ENCODE data around the gene PRKAR2A.

The PRKAR2A gene

DNA sequence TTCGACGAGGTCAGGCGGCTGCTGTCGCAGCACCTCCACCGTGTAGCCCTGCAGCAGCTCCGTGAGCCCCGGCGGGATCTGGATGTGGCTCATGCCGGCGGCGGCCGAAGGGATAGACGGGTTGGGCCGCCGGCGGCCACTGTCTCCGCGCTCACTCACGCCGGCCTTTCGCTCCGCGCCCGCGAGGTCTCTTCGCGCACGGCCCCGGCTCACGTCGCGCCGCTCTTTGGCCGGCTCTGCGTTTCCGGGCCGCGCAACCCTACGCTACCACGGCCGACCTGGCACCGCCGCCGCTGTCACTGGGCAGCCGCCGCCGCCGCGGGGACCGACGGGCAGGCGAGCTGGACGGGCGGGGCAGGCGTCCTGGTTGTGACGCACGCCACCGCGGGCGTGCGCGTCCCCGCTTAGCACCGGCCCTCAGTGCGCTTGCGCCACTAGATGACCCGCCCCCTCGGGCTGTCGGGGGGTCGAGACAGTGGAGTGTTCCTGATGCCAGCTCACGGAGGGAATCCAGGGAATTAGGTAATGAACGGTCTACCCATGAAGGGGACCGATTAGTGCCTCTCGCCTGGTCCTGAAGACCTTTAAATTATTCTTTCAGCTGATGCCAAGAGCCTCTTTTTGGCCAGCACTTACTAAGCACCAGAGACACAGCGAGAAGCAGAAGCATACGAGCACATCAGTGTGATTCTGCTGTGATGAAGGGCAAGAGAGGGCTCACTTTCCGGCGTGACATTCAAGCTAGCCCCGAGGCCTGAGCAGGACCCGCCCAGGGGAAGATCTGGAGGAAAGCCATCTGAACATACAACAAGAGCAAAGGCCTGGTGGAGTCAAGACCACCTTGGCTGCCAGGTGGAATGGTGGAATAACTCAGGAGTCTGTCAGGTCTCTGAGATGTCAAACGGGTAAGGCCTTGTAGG, at the start of gene PRKAR2A:
PRKAR2A (minus strand) TSS at position 371 of the 920 bp plus-strand sequence; CDS start at position 93, 278 bp downstream.
- DNase-seq: peak; percentile 72 to 79

DNA sequence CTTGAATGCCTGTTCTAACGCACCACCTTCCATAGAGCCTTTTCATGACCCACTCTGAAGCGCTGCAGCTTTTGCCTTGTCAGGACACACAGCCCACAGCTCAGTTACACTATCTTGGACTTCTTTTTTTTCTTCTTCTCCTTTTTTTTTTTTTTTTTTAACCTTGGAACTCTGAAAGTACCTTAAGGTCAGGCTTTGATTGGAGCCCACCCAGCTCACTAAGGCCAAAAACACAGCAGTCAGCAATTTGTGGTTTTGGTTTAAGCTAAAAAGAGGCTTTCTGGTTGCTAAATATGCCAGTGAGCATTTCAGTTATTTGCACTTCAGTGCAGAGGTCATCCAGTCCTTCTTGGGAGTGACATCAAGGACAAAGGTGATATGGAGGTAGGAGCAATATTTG, 49.3 kb upstream of the PRKAR2A start:
- no peak for DNase-seq

DNA sequence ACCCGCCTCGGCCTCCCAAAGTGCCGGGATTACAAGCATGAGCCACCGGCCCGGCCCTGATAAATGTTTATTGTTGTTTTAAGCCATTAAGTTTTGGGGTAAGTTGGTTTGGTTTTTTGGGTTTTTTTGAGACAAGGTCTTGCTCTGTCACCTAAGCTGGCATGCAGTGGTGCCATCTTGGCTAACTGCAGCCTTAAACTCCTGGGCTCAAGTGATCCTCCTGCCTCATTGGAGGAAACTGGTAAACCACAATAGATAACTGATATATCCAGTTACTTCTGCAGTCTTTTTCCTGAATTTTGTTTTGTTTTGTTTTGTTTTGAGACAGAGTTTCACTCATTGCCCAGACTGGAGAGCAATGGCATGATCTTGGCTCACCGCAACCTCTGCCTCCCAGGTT, 46.8 kb upstream of the PRKAR2A start:
- no peak for DNase-seq

DNA sequence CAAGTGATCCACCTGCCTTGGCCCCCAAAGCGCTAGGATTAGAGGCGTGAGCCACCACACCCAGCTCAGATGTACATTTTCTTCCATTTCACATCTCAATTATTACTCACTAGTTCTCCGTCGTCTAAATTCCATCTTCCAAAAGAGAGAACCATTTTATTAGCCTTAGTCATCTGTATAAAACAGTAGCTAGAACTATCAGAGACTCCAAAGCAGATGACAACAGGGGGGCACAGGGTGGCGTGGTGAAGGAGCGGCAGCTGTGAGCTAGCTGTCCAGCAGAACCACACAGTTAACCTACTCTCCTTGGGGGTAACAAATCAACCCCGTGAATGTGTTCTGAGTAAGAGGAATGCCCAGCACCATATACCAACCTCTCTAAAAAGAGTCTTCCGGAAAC, 43.9 kb upstream of the PRKAR2A start:
- no peak for DNase-seq

DNA sequence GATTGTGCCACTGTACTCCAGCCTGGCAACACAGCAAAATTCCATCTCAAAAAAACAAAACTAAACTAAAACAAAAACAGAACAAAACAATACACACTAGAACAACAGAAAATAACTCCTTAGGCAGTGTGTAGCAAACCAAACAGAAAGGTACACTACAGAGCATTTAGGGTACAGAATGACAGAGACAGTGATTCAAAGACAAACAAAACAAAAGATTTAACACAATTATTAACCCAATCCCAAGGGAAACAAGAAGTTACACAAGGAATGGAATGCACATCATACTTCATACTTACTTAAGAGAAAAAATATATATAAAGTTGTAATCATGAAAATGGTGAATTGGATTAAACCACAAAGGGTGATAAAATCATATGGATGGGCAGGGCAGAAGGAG, 38.1 kb upstream of the PRKAR2A start:
- DNase-seq: no peak

DNA sequence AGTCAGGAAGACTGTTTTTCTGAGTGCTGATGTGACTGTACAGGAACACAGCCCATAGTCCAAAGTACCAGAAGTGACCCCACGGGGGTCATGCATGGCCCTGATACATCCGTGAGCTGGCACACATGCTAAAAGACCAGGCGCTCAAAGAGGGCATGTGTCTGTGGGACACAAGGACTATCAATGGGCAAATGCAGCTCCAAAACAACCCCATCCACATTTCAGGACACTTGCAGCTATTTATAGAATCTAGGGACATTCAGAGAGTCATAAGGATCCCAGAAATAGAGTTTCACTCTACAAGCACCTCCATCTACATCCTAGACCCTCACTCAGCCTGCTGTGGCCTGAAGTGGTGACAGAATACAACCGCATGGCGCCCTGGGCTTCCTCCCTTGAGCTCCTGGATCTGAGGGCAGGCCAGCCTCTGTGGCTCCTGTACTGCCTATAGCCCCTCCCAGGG, 34.0 kb upstream of the PRKAR2A start:
- DNase-seq: no peak

DNA sequence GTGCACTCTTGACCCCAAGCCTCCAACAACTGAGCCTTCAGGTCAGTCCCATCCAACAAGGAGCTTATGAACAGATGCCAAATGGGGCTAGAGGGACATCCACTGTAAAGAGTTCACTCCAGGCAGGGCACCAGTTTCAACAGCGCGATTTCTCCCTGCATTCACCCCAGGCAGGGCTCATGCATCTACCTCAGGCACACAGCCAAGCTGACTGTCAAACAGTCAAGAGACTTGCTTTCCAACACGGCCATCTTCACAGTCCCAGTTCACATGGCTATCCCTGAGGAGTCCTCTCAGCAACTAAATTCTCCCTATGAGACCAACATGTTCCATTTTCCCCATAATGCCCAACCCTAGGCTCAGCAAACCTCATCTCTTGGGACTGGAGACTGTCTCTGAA, 33.3 kb upstream of the PRKAR2A start:
- DNase-seq: no peak

DNA sequence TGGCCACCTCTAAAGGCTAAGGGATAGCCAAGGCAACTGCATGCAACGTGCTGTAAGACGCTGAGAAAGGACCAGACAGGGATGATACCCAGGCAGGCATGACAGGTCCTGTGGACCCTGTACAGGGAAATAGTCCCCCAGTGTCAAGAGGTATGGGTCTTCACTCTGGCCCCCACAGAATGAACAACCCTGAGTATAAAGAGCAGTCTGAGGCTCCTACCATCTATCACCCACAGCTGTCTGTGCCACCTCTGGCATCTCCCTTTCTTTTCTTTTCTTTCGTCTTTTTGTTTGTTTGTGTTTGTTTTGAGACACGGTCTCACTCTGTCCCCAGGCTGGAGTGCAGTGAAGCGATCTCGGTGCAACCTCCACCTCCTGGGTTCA, 32.3 kb upstream of the PRKAR2A start:
- DNase-seq: no peak

DNA sequence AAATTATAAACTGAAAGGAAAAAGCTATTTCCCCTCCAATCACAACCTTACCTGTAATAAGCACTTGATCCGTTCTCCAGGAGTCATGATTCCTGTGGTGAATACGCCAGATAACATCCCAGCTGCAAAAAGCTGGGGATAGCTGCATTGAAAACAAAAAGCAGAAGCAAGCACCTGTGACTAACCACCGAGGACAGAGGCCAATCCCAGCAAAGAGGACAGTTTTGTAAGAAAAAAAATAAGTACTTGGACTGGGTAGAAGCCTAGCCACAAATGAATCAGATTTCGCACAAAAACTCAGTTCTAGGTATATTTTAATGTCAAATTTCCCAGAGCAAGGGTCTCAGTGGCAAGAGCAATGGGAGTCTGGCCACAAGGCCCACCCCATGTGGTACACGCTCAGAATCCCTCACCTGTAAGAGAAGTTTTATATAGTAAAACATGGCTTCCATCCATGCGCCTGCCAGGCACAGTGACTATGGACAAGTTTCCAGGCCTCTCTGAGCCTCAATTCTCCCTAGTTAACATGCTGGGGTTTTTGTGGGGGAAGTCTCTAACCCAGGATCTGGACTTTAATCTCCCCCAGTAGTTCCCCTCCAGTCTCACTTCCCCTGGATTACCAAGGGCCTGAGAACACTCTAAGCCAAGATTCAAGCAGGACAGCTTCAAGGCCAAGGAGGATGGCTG, 31.8 kb upstream of the PRKAR2A start:
- DNase-seq: no peak

DNA sequence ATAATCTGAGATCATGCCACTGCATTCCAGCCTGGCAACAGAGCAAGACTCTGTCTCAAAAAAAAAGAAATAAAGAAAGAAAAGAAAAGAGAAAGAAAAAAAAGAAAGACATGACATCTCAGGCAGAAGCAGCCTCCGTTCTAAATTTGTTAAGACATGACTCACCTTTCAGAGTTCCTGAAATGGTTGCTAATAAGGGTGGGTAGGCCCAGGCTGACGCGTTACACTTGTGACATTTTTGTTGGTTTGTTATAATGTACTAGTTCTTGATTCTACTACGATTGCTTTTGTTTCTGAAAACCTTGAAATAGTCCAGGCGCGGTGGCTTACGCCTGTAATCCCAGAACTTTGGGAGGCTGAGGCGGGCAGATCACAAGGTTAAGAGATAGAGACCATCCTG, 30.0 kb upstream of the PRKAR2A start:
- no peak for DNase-seq

DNA sequence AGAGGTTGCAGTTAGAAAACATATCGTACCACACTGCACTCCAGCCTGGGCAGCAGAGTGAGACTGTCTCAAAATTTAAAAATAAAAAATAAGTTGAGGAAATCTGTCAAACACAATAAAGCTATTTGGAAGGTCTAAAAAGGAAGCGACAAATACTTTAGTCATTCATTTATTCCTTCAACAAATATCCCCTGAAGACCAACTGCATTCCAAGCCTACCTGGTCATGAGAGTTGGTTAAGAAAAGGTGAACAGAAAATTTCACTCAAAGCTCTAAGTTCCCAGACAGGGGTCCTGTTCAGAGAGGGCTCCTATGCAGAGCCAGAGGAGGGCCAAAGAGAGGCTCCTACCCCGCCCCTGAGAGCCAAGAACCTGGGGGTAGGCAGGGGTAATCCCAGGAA, 15.4 kb upstream of the PRKAR2A start:
- no peak for DNase-seq

DNA sequence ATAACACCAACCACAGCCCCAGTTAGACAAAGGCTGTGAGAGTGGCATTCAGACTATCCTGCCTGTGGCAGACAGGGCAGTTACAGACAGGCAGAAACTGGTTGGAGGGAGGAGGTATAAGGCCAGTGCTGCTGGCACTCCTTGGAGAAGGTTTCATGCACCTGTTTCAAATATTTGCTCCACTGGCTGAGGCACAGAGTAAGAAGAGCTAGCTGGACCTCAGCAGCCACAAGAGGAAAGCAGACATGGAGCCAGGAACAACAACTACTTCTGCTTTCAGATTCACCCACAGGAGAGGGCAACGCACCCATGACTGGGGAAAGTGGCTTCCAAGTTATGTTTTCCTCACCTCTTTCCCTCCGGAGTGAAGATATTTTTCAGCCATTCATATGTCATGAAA, 11.5 kb upstream of the PRKAR2A start:
- no peak for DNase-seq

DNA sequence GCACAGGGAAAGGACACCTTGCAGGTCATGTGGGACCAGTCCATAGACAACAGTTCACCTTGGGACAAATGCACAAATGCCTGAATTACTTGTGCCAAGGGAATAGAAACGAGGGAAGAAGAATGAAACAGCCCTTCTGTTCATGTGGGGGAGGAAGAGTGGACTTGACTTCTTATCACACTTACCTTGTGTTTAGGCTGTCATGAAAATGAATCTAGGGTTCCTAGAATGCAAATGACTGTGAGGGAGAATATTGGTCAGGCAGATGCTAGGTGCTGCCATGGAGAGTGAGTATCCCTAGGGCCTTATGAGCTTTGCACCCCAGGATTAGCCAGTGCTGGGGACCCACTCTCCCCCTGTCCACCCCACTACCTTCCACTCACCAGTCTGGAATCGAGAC, 11.0 kb upstream of the PRKAR2A start:
- DNase-seq: no peak

DNA sequence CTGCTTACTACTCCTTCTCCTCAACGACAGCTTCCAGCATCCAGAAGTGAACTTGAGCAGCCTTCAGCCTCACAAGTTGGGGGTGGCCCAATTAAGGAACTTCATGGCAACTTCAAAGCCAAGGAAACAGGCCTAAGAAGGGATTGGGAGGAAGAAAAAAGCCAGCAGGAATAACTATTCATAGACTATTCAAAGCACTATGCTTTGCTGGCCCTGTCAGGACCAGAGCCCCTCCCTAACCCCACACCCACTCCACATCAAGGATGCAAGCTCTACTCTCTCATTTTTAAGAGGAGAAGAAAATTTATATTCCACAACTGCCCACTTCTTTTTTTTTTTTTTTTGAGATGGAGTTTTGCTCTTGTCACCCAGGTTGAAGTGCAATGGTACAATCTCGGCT, 10.0 kb upstream of the PRKAR2A start:
- no peak for DNase-seq

DNA sequence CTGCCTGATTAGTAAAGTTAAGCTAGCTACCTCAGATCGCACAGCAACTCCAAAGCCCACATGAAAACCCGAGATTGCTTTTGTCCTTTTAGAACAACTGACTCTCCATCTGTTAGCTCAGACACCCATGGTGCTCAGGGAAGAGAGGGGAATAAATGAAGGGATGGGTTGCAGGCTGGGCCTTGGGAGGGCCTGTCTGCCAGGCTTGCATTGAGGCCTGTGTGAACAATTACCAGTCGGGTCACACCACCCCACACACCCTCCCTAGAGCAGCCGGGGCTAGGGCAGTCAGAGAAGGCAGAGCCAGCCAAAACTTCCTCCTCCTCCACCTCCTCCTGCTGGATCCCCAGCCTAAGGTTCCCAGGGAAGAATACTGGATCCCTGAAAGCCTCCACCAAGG, 8.8 kb upstream of the PRKAR2A start:
- no peak for DNase-seq

DNA sequence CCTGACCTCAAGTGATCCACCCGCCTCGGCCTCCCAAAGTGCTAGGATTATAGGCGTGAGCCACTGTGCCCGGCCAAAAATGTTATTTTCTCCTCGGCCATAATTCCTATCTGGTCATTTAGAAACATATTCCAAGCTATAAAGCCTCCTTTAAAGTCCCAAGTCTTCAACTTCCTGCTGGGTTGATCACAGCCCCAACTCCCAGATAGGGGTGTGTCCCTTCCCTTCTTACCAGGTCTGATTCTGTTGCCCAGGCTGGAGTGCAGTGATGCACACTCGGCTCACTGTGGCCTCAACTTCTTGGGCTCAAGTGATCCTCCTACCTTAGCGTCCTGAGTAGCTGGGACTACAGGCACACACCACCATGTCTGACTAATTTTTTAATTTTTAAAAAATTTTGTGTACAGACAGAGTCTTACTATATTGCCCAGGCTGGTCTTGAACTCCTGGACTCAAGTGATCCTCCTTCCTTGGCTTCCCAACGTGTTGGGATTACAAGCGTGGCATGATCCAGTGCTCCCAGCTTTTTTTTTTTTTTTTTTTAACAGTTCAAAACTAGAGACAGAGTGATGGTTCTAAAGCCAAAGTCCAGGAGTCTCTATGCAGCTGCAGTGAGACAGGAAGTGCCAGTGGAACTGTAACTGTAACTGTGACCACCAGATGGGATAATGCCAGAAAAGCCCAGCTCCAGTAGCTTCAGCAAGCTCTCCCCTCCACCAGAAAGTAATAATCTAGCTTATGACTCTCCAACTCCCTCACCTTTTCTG, 8.2 kb upstream of the PRKAR2A start:
- no peak for DNase-seq

DNA sequence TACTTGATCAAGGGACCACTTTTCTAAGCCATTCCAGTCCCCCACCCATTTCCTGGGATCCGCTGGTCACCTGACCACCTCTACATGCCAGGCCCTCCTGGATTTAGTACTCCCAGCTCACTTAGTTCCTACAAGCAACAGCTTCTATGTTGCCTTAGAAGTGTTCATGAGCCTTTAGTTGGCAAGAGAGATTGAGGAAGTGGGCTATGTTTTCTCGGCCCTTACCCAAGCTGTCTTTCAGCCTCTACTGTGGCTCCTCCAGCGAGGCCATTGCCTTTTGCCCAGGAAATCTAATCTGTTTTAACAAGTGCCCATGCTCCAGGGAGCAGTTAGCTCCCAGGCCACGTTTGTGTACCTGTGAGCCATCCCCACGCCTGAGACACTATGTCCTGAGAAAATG, 4.5 kb upstream of the PRKAR2A start:
- no peak for DNase-seq

DNA sequence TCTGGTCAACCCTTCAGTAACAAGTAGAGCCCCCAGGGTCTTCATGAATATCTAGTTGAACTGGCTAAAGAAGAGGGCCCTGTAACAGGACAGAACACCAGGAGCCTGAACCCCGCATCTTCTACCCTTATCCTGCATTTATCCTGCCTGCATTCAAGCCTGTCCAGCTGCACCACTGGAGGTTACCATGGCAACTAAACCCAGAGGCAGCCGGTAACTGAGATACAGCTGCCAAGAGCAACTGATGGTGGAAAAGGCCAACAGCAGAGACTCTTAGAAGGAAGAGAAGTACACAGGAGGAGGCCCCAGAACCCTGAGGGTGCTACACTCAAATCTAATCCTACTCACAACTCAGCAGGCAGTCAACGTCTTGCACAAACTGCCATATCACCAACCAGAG, 3.7 kb upstream of the PRKAR2A start:
- DNase-seq: no peak

DNA sequence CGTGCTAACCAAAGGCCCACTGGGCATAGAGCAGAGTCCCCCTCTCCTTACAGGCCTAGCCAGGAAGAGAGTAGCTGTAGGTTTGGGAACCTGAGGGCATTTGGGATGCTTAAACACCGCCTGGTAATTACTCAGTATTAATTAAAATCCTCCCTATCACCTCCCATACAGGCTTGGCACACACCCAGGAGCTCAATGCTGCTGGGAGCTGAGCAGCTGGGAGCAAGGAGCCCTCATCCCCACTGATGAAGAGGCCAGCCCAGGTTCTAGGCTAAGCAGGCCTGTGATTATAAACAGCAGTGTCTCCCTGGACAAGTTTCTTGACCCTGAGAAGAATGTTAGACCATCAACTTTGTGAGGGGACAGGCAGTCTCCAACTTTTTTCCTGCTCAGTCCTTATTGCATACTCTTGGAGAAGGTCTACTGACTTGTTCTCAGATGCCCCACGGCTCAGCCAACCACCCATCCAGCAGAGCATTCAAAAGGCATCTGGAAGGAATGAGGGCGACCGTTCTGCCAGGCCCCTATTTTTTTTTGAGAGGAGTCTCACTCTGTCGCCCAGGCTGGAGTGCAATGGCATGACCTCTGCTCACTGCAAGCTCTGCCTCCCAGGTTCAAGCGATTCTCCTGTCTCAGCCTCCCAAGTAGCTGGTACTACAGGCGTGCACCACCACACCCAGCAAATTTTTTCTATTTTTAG, 1.3 kb upstream of the PRKAR2A start:
- no peak for DNase-seq

DNA sequence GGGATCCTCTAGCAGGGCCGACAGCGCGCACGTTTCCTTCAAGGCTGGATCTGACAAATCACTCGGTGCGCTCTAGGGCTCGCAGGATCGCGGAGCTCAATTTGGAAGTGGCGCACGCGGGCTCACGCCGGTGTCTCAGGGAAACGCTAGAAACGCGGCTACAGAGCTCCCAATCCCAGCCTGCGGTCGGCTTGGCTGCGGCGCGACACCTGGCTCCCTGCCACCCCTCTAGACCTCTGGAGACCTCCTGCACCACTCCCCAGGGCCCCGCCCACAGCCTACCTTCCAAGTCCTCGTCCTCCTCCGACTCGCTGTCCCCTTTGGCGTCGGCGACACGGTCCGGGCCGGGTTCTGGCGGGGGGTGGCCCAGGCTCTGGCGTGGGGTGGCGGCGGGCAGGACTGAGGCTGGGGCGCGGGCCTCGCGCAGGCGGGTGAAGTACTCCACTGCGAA, 596 bp downstream of the PRKAR2A start:
- DNase-seq: peak; percentile 30 to 48

DNA sequence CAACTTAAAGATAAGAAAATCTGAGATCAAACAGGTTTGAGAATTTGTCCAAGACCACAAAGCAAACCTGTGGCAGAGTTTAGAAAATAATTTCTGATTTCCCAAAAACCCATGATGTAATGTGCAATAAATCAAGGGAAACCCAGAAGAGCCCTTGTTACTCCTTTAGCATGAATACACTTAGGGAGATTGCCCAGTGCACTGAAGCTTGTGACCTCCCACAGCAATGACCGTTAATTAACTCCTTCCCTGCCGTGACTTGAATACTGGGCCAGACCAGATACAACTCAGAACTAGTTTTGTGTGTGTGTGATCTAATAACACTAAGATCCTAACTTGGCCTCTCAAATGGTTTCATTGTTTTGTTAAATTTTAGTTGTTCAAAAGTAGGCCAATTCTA, 2.5 kb downstream of the PRKAR2A start:
- DNase-seq: no peak

DNA sequence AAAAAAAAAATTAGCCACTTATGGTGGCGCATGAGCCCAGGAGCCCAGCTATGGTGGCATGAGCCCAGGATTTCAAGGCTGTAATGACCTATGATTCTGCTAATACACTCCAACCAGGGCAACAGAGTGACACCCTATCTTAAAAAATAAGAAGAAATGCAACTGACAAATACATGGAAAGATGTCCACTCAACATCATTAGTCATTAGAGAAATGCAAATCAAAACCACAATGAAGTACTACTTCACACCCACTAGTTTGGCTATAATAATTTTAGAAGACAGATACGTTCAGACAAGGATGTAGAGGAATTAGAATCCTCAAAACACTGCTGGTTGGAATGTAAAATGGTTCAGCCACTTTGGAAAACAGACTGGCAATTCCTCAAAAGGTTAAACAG, 10.5 kb downstream of the PRKAR2A start:
- DNase-seq: no peak

Data from activated CD4-positive, alpha-beta T cell treated with anti-CD3 and anti-CD28 coated beads for 4 hours (primary cell).